ENCODE results near the gene HTRA2. TPM values are rescaled to one million over a fixed set of nuclear protein-coding genes. Genes with fewer than 3 reads are reported as not detected.
"Not testable (repeated sequence)": the region's sequence is repeated elsewhere in the genome, so short reads cannot be mapped to it uniquely, and the experiment has no call there.

The HTRA2 gene
- polyA plus RNA-seq, 5 donors = 30.2 to 37.6 (median 36.6) TPM

DNA sequence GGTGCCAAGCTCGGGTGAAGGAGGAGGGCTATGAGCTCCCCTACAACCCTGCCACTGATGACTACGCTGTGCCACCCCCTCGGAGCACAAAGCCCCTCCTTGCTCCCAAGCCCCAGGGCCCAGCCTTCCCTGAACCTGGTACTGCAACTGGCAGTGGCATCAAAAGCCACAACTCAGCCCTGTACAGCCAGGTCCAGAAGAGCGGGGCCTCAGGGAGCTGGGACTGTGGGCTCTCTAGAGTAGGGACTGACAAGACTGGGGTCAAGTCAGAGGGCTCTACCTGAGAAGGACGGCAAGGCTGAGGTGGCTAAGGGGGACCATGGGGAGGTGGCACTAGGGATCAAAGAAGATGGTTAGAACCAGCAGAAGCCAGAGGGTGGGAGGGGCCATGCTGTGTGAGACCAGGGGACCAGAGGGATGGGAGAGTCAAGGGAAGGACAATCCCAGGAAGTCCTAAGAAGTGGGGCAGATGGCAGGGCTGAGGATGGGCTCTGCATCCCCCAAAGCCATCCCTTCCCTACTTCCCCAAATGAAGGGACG is 27.2 kb downstream of the HTRA2 start:
- no peak for DNase-seq

DNA sequence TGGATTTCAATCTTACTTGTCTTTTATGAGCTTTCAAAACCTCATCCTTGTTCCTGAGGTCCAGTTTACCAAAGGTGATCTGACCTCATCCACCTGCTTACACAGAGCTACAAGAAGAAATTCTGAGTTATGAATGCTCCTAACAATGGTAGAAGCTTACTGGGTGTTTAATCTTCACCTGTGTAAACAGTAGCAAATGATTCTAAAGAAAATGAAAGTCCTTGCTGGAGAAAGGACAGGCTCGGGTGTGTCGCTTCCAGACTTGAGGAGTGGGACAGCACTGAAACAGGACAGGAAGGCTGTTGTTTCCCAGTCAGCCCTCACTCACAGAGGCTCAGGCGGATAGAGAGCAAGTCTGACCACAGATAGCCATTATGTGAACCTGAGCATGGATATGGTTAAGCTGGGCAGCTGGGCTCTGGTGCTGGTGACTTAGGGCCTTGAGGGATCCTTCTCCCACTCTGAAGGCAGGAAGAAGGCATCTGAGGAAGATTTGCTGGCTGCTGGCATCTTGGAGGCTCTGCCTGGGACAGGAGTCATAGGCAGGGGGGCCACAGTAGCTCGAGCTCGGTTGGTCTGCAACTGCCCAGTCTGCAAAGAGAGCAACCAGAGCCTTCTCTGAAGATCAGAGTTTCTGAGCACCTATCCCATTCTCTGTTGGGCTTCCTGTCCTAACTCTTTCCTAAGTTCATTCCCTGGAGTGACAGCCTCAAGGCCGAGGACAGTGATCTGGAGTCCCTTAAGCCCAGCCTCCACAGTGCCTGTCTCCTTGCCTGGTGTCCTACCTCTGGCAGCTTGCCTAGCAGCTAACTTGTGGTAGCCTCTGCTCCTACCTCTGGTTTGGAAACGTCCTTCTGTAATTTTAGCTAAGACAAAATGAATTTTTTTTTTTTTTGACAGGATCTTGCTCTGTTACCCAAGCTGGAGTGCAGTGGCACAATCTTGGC is 28.8 kb downstream of the HTRA2 start:
- DNase-seq = no peak

DNA sequence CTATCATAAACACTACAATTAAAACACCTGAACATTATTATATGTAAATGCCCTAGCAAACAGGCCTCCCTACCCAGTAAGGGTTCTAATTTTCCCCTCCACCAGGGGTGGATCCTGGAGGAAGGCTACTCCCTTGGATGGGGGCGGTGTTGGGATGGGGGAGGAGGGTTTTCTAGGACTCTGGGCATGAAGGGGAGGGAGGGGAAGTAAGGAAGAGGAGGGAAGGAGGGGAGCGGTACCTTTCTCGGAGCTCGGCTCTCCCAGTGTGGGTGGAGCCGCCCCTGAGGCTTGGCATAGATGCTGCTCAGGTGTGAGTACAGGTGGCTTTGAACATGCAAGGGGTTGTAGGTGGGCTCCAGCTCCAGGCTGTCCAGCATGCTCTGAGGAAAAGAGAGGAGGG is 30.2 kb downstream of the HTRA2 start:
- no peak for DNase-seq

DNA sequence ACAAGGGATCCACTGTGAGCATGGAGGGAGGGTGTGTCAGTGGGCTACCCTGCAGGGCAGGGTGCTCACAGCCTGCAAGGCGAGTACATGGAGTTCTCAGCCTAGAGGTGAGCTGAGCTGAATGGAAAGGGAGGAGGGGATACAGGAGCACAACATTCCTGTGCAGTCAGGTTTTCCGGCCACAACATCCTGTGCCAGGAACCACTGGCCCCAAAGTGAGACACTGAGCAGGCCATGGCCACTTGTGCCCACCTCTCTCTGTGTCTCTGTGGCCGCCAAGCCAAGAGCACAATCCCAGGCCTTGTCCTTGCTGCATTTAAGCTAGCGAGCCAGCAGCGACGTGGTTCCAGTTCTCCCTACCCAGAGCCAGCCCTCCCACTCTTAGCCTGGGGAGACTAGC is 30.9 kb downstream of the HTRA2 start:
- no peak for DNase-seq

DNA sequence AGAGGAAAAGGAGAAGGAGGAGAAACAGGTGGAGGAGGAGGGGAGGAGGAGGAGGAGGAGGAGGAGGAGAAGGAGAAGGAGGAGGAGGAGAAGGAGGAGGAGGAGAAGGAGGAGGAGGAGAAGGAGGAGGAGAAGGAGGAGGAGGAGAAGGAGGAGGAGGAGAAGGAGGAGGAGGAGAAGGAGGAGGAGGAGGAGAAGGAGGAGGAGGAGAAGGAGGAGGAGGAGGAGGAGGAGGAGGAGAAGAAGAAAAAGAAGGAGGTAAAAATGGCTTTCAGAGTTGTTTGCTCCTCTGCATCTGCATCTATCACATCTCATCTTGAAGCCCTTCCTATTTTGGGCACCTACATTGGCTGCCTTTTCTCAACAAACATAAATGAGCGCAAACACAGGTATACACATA is 31.3 kb downstream of the HTRA2 start:
- DNase-seq = not testable (repeated sequence)

DNA sequence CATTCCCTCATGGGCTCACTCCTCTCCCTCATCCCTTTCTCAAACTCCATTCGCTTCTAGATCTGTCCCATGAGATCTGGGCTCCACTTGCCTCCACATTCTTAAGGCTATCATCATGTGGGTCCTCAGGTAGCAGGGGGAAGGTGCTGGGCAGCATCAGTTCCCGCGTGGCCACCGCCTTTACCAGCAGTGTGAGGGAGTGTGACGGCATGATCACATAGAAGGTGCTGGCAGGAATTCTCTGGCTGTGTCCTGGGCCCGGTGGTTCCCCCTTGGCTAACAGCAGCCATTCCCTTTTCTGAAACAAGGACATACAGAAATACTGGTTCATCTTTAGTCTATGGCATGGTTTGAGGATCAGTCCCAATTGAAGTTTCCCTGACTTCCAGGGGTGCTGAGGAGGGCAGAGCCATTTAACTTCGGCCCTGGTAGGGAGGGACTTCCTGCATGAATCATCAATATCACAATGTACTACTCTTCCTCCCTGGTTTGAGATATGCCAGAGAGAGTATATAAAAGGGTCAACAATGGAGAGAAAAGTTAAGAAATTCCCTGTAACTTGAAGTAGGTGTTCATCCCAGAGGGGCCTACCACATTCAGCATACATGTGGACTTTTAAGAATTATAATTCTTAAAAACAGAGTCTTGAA is 32.5 kb downstream of the HTRA2 start:
- no peak for DNase-seq

DNA sequence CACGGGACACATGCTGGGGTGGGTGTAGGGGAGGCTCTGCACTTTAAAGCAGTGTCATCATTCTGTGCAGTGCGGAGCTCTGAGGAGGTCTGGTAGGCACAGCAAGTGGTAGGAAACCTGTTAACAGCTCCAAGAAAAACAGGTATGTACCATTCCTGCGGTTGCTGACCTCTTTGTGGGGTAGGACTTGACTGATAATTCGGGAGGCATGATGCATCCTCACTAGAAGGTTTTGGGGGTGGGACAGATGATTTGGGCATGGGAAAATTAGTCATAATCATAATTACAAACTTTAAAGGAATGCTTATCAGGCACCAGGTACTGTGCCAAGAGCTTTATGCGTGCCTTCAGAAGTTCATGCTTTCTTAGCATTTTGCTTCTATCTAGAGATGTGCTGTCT is 34.5 kb downstream of the HTRA2 start:
- DNase-seq = no peak

DNA sequence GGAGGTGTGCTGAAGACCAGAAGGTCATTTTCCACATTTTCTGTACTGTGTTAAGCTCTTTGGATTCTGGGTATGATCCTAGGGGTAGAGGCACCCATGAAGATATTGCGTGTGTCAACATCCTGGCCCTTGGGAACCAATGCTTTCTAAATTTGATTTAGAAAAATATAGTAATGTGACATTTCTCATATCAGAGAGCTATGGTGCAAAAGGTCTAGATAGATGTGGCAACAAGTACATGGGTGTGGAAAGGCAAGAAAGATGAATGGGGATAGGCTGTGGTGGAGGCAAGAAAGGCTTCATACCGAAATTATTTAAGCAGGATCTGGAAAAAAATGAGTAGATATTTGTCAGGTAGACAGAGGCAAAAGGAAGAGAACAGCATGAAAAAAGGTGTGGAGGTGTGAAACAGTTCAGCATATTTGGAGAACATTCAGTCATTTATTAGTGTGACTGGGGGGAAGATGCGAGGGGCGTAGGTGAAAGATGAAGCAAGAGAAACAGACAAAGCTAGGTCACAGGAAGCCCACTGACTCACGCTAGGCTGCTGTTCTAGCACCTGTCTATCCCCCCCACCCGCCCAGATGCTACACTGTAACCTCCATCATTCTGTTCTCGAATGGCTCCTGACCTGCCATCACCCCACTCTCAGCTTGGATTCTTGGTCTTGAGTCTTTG is 36.5 kb downstream of the HTRA2 start:
- DNase-seq = no peak

DNA sequence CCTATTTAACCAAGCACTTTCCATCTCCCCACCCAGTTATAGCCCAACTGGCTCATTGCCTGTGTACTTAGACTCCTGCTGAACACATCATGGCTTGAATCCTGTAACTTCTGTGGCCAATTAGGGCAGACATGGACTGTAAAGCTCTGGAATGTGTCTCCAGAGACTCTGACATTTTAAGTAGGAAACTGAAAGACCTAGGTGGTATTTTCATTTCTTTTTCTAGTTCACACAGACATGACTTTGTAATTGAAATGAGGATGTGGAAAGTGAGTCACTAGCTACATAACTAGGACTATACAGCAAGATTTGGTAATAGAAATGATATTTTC is 37.0 kb downstream of the HTRA2 start:
- no peak for DNase-seq

DNA sequence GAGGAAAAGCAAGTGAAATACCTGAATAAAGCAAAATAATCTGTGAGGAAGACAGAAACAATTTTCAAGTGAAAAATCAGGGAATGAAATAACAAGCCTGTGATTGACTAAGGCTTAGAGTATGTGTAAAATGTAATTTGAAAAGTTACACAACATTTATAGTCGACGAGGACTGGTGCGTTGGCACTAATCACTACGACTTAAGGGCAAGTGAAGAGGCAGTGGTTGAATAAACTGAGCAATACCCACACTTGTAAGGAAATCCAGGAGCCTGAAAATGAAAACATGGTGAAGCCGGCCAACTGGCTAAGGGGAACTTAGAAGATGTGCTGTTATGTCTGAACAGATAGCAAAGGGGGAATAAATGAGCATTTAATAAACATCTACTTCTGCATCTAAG is 38.1 kb downstream of the HTRA2 start:
- no peak for DNase-seq

DNA sequence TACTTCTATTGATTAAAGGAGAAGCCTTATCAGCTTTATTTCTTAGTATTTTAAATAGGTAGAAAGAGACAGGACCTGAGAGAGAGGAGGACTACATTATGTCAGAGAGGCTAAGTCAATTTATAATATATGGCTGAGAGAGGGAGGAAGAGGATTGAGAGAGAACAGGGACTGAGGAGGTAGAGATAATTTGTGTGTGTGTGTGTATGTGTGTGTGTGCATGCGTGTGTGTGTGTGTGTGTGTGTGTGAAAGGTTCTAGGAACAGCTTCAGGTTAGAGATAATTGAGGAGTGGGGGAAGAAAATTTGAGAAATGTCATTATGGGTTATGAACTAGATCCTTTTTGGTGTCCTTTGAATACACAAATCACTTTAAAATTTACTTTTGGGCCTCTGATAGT is 40.0 kb downstream of the HTRA2 start:
- DNase-seq = no peak

DNA sequence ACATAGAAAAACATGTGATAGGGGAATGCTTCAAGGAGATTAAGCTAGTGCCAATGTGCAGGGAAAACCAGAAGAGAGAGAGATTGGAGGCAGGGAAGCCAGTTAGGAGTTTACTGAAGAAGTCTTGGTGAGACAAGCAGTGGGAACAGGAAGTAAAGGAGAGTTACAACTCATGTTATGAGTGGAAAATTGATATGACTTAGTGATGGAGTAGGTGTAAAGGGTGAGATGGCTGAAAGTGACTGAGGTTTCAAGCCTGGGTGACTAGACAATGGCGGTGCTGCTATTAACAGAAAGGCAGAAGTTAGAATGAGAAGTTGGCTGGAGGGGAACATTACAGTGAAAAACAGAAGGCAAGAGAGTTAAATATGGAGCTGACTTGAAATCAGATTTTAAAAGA is 41.3 kb downstream of the HTRA2 start:
- DNase-seq = no peak

DNA sequence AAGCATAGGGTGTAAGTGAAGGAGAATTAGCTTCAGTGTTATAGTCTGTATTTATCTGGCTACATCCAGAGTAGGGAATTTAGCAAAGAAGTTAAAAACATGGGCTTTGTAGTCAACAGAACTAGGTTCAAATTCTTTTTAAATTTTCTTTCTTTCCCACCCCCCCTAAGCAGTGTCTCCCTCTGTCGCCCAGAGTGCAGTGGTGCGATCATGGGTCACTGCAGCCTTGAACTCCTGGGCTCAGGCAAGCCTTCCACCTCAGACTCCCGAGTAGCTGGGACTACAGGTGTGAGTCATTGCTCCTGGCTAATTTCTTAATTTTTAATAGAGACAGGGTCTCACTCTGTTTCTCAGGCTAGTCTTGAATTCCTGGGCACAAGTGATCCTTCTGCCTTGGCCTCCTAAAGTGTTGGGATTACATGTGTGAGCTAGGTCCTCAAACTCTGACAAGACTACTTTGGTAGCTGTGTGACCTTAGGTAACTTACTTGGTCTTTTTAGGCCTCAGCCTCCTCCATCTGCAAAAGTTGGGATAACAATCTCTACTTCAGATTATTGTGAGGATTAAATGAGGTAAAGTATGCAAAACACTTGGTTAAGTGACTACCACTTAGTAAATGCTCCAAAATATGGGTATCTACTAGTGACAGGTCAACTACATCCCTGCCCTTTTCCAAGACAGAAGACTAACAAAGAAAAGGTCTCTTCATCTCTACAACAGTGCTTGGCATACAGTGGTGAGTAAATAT is 42.6 kb downstream of the HTRA2 start:
- DNase-seq = no peak

DNA sequence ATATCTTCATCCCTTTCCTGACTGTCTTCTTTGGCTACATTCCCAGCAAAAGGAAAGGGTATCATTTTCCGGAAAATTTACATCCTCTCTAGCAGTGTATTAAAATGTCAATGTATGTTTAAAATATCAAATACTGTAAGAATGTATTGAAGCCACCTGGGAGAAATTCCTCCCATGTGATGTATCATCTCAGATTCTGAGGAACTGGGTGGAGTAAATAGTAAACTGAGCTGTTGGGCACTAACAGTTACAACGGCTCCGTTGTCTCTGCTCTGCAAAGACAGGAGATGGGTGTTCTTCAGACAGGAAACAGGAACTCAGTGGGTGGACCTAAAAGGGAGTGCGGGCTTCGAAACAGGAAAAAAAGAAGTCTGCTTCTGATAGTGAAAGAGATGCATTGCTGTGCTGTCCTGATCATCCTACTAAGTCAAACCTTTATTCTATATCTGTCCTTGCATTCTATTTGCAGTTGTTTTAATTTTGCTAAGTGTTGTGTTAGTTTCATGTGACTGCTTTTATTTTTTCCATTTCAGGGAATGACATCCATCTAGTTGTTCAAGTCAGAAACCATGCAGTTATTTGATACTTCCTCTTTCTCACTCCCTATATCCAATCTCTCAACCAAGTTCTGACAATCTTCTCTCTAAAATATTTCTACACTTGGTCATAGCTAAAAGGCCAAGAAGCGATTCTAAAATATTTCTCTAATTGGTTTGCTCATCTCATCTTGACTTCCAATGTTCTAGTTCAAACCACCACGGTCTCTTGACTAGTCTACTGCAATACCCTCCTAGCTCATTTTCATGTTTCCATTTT is 44.2 kb downstream of the HTRA2 start:
- DNase-seq = no peak

DNA sequence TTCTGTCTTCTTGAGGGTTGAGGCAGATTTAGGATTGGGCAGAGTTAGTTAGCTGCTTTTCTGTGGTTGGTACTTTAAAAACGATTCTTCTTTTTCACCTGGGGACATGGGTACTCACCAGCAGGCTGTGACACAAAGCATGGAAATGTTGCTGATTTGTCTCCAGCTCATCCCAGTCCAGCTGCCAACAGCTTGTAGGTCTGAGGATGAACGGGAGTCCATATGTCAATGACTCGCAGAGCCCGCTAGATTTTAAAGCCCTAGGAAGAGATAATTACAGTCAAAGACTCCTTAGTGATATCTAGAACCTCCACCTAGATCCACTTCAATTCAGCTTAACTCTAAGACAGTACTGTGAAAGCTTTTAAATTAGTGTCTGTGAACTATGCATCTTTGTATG is 45.6 kb downstream of the HTRA2 start:
- no peak for DNase-seq

DNA sequence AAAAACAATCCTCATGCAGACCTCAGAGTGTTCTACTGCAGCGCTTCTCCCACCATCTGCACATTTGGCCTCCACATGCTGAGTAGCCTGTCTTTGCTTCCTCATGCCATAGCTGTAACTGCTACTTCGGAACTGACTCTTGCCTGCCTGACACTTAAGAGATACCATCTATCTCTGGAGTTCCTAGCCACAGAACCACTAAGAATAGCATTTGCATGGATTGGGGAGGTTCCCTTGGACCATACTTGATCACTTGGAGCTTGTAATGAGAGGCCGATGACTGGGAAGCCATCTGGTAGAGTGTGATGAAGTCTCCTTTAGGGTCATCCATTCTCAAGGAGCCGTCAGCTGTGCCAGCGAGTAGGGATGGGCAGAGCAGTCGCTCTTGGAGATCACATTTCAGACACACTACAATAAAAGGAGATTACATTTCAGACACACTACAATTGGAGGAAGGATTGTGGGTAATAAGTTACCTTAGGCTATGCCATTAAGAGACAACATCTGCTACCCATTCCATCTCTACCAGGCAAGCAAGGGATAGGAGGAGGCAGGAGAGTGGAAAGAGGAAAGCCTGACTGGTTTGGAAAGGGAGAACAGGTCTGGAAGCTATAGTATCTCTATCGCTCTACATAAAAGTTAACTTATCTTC is 46.6 kb downstream of the HTRA2 start:
- DNase-seq = no peak

DNA sequence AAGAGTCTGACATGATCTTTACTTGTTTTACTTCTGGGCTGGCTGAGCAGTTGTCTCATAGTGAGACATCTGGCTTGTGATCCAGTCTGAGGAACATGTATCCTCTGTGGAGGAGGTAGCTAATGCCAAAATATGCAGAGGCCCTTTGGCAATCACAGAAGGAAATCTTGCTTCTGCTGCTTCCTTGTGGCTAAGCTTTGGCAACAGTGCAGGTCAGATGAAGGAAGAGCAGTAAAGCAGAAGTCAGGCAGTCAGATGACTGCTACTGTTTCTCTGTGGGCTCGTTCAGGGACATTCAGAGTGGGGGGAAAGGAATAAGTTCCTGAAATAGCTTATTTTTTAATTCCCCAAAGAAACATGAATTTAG is 47.1 kb downstream of the HTRA2 start:
- no peak for DNase-seq

DNA sequence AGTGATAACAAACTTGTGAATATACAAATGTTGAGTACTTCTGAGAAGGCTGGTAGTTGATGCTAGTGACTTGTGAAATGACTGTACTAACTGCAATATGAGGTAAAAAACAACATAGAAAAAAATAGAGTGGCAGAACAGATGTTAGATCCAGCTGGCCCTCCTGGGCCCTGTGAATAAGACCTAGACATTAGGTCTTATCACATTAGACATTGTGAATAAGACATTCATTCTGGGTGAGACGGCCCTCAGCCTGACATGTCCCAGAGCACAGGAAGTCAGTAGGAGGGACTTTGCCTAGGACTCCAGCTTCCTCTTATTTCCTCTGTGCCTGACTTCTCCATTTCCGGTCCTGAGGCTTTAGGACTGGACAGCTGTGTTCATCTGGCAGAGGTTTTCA is 47.7 kb downstream of the HTRA2 start:
- DNase-seq = no peak

DNA sequence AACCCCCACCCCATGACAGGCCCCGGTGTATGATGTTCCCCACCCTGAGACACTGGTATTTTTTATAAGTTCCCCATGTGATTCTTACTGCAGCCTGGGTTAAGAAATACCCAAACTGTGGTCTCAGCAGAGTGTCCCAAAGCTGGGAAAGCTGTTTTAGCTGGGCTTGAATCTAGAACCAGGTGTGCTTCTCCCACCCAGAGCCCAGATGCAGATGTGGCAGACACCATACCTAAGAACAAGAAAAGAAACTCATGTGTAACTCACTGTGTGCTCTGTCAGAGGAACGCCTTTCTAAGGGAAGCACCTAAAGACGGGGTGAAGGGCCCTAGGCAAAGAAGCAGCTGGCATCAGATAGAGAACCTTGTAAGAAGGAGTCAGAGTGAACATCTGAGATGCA is 48.7 kb downstream of the HTRA2 start:
- DNase-seq = no peak

DNA sequence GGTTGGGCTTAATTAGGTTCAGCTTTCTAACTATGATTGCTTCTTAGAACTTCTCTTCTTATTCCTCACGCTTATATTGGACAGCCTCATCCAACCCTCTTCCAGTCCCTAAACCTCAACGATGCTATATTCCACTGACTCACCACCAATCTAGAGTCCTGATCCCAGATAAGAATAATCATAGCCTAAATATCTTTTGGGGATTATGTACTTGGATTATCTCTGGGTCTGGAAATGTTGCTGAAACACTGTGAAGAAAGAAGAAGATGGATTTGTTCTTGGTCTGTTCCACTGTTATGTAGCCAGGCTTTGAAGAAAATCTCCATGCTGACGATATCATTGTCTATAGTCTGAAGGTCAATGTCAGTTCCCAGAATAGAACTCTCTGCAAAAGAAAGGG is 51.7 kb downstream of the HTRA2 start:
- no peak for DNase-seq

DNA sequence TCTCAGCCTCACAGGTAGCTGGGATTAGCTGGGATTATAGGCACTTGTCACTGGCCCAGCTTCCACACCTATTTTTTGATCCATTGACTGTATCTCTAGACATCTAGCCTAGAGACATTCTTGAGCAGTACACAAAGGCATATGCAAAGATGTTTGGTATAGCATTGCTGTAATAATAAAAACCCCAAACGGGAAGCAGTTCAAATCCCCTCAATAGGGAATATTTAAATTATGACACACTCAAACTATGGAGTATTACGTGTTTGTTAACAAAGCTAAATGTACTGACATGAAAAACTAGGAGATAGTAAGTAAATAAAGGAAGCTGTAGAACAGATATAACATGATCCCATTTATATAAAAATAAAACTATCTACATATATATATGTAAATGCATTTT is 52.5 kb downstream of the HTRA2 start:
- DNase-seq = no peak
